ENCODE measurements around the gene VTI1A. TPM values are rescaled to one million over a fixed set of nuclear protein-coding genes. Genes with fewer than 3 reads are reported as not detected.

The VTI1A gene
- total RNA-seq, 1 donor from 2014 or later: 34.2 TPM

- Mint-ChIP-seq H3K36me3 (ENCODE audit: low read depth) (no peaks in the 10 kb centered on the region), H3K9me3 (no peaks in the 10 kb centered on the region), H3K27ac (ENCODE audit: unreplicated experiment) (no peak overlapping the region), H3K27me3 (ENCODE audit: low read depth) (no peaks in the 10 kb centered on the region), H3K4me3 (no peak overlapping the region), H3K4me1 (no peaks in the 10 kb centered on the region)
- DNase-seq (ENCODE audit: low read depth, low spot score): no peak
- no peak for TF ChIP-seq CTCF (conservative IDR thresholded peaks at IDR 0.05)
Measured at GRCh38 chr10:112481602-112482001, 34.6 kb downstream of the VTI1A start.

DNA sequence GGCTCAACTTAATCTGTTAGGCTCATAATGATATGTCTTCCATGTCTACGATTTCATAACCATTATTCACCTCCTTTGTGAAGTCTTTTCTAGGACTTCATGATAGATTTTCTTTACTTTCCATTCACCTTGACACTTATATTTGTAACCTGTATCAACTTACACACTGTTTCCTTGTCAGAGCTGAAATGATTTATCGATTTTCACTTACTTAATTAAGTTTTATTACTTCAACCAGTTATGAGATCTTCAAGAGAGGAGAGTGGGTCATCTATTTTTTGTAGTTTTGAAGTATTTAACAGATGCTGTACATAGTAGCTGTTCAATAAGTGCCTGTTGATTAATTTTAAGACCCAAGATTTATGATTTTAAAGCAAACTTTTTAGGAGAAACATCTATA is 37.4 kb downstream of the VTI1A start:
- no peak overlapping the region for H3K4me3 Mint-ChIP-seq
- no peaks in the 10 kb centered on the region for H3K36me3 Mint-ChIP-seq (ENCODE audit: low read depth)
- no peak for TF ChIP-seq CTCF (conservative IDR thresholded peaks at IDR 0.05)

DNA sequence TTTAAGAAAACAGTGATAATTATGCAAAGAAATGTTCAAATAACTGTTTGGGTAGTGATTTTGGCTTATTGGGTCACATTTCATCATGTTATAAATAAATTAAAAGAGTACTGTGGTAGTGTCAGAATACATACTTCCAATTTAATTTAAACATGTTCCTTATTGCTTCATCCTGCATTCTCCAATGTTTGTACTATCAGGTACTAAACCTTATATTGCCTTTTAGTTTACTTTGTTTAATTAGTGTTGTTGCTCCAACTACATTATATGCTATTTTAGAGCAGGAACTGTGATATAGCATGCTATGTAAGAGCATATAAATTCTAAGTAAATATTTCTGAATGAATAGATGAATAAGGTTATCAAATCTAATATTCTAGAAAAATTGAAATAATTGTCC is 40.9 kb downstream of the VTI1A start:
- H3K27me3 Mint-ChIP-seq (ENCODE audit: low read depth): no peaks in the 10 kb centered on the region
- no peaks in the 10 kb centered on the region for H3K4me1 Mint-ChIP-seq
- DNase-seq (ENCODE audit: low read depth, low spot score): no peak
- H3K4me3 Mint-ChIP-seq: no peak overlapping the region
- no peaks in the 10 kb centered on the region for H3K36me3 Mint-ChIP-seq (ENCODE audit: low read depth)
- no peaks in the 10 kb centered on the region for H3K9me3 Mint-ChIP-seq
- no peak overlapping the region for H3K27ac Mint-ChIP-seq (ENCODE audit: unreplicated experiment)
- TF ChIP-seq CTCF (conservative IDR thresholded peaks at IDR 0.05): no peak

More for the DNA sequence above, 37.4 kb downstream of the VTI1A start:
- no peak overlapping the region for H3K27ac Mint-ChIP-seq (ENCODE audit: unreplicated experiment)
- H3K4me1 Mint-ChIP-seq: no peaks in the 10 kb centered on the region
- no peak for DNase-seq (ENCODE audit: low read depth, low spot score)
- H3K9me3 Mint-ChIP-seq: no peaks in the 10 kb centered on the region
- no peaks in the 10 kb centered on the region for H3K27me3 Mint-ChIP-seq (ENCODE audit: low read depth)

- TF ChIP-seq CTCF (conservative IDR thresholded peaks at IDR 0.05): no peak
- H3K4me3 Mint-ChIP-seq: no peak overlapping the region
- H3K4me1 Mint-ChIP-seq: no peaks in the 10 kb centered on the region
- DNase-seq (ENCODE audit: low read depth, low spot score): no peak
- no peaks in the 10 kb centered on the region for H3K9me3 Mint-ChIP-seq
- no peak overlapping the region for H3K27ac Mint-ChIP-seq (ENCODE audit: unreplicated experiment)
- H3K27me3 Mint-ChIP-seq (ENCODE audit: low read depth): no peaks in the 10 kb centered on the region
- H3K36me3 Mint-ChIP-seq (ENCODE audit: low read depth): no peaks in the 10 kb centered on the region
Measured at GRCh38 chr10:112490545-112490944, 43.5 kb downstream of the VTI1A start.

DNA sequence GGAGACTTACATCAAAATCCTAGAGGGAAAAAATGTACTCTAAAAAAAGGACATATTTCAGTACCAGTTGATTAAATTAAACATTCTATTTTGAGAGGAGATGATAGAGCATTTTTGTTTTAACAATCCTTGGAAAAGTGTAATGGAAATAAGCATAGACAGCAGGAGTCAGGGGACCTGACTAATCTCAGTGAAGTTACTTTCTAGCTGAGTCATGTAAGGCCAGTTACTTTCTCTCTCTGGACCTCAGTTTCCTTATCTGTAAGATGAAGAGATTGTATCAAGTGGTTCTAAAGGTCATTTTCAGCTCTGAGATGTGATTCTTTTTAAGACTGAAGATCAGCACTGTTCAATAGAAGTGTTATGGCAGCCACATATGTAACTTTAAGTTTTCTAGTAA is 44.1 kb downstream of the VTI1A start:
- no peaks in the 10 kb centered on the region for H3K36me3 Mint-ChIP-seq (ENCODE audit: low read depth)
- no peak overlapping the region for H3K27ac Mint-ChIP-seq (ENCODE audit: unreplicated experiment)
- no peaks in the 10 kb centered on the region for H3K4me1 Mint-ChIP-seq
- no peak for DNase-seq (ENCODE audit: low read depth, low spot score)
- H3K9me3 Mint-ChIP-seq: no peaks in the 10 kb centered on the region
- no peak overlapping the region for H3K4me3 Mint-ChIP-seq
- no peaks in the 10 kb centered on the region for H3K27me3 Mint-ChIP-seq (ENCODE audit: low read depth)
- TF ChIP-seq CTCF (conservative IDR thresholded peaks at IDR 0.05): no peak

GRCh38 chr10:112492736-112493135 is 45.7 kb downstream of the VTI1A start:
- TF ChIP-seq CTCF (conservative IDR thresholded peaks at IDR 0.05): no peak
- no peaks in the 10 kb centered on the region for H3K27me3 Mint-ChIP-seq (ENCODE audit: low read depth)
- H3K9me3 Mint-ChIP-seq: no peaks in the 10 kb centered on the region
- H3K4me3 Mint-ChIP-seq: no peak overlapping the region
- H3K4me1 Mint-ChIP-seq: no peaks in the 10 kb centered on the region
- no peak overlapping the region for H3K27ac Mint-ChIP-seq (ENCODE audit: unreplicated experiment)
- no peak for DNase-seq (ENCODE audit: low read depth, low spot score)
- no peaks in the 10 kb centered on the region for H3K36me3 Mint-ChIP-seq (ENCODE audit: low read depth)

Measured in neural crest cell (in vitro differentiated cells).